Neural cell (in vitro differentiated cells): ENCODE results near the gene FRMD4A. TPM values are rescaled to one million over a fixed set of nuclear protein-coding genes. Genes with fewer than 3 reads are reported as not detected.

ENCODE experiments used
- H2AFZ ChIP-seq: fragments of 200-600, 300-800 bp; sonication (generic), shearing (Covaris generic); 2 replicates; pipeline ENCODE4 v1.6.0; 2014; ENCODE audit warnings: low read depth, mild to moderate bottlenecking, antibody characterized with exemption, low read length, moderate library complexity
- H3F3A ChIP-seq: fragments of 200-600 bp; shearing (Covaris generic); 2 replicates; pipeline ENCODE4 v1.6.1; 2016; ENCODE audit warnings: mild to moderate bottlenecking, moderate library complexity, mixed read lengths, antibody characterized with exemption, low read length; ENCODE audit not compliant: insufficient read depth, poor library complexity, severe bottlenecking
- H3K27ac ChIP-seq: fragments of 200-600, 300-800 bp; sonication (generic), shearing (Covaris generic); 2 replicates; pipeline ENCODE4 v1.5.1; 2014; ENCODE audit warnings: mild to moderate bottlenecking, low read length, moderate library complexity
- H3K27me3 ChIP-seq: fragments of 300-800, 200-600 bp; sonication (generic), shearing (Covaris generic); 2 replicates; pipeline ENCODE4 v1.6.0; 2014; ENCODE audit warnings: mild to moderate bottlenecking, low read depth, low read length, moderate library complexity; ENCODE audit not compliant: insufficient read depth
- H3K36me3 ChIP-seq: fragments of 300-800, 200-600 bp; sonication (generic), shearing (Covaris generic); 2 replicates; pipeline ENCODE4 v1.5.1; 2014; ENCODE audit warnings: mild to moderate bottlenecking, antibody characterized with exemption, low read length, moderate library complexity; ENCODE audit not compliant: insufficient read depth
- H3K4me2 ChIP-seq: fragments of 300-800, 200-600 bp; sonication (generic), shearing (Covaris generic); 2 replicates; pipeline ENCODE4 v1.6.0; 2014; ENCODE audit warnings: mild to moderate bottlenecking, low read length
- H3K4me3 ChIP-seq: fragments of 300-800, 200-600 bp; sonication (generic), shearing (Covaris generic); 2 replicates; pipeline ENCODE4 v1.5.1; 2014; ENCODE audit warnings: mild to moderate bottlenecking, low read length, moderate library complexity
- H3K79me2 ChIP-seq: fragments of 200-600 bp; shearing (Covaris generic); replicated peaks from 2 replicates; pipeline ENCODE4 v1.6.0; 2014; ENCODE audit warnings: mild to moderate bottlenecking, low read length, moderate library complexity; ENCODE audit not compliant: insufficient read depth
- H3K9ac ChIP-seq: fragments of 300-800, 200-600 bp; sonication (generic), shearing (Covaris generic); 2 replicates; pipeline ENCODE4 v1.6.1; 2016; ENCODE audit warnings: mild to moderate bottlenecking, low read length, mixed read lengths
- H3K9me2 ChIP-seq: fragments of 200-600 bp; shearing (Covaris generic); 2 replicates; pipeline ENCODE4 v1.6.1; 2016; ENCODE audit warnings: mild to moderate bottlenecking, low read length, mixed read lengths; ENCODE audit not compliant: insufficient read depth
- H3K9me3 ChIP-seq: fragments of 200-600, 300-800 bp; sonication (generic), shearing (Covaris generic); 2 replicates; pipeline ENCODE4 v1.6.1; 2016; ENCODE audit warnings: mild to moderate bottlenecking, mixed run types, low read length, moderate library complexity, mixed read lengths
- H4K20me1 ChIP-seq: fragments of 200-600 bp; shearing (Covaris generic); 2 replicates; pipeline ENCODE4 v1.6.1; 2016; ENCODE audit warnings: mild to moderate bottlenecking, mixed run types; ENCODE audit not compliant: insufficient read depth
- CTCF ChIP-seq: fragments of 450-650 bp; IDR thresholded peaks from 2 replicates; pipeline ENCODE4 v1.5.1; 2014; ENCODE audit warnings: antibody characterized with exemption, mild to moderate bottlenecking, moderate library complexity; ENCODE audit not compliant: poor library complexity, severe bottlenecking
- EP300 ChIP-seq: fragments of 450-650 bp; conservative IDR thresholded peaks from 2 replicates; pipeline ENCODE4 v1.6.1; 2014; ENCODE audit warnings: antibody characterized with exemption, mild to moderate bottlenecking, moderate library complexity; ENCODE audit not compliant: poor library complexity, severe bottlenecking
- EZH2 ChIP-seq: fragments of 200-600, 300-800 bp; shearing (Covaris generic), sonication (generic); IDR thresholded peaks from 2 replicates; pipeline ENCODE4 v1.6.1; 2014; ENCODE audit warnings: antibody characterized with exemption, low read length, borderline replicate concordance, mild to moderate bottlenecking; ENCODE audit not compliant: insufficient read depth, poor library complexity, severe bottlenecking
- MXI1 ChIP-seq: fragments of 450-650 bp; conservative IDR thresholded peaks from 2 replicates; pipeline ENCODE4 v1.6.1; 2014; ENCODE audit warnings: antibody characterized with exemption, mild to moderate bottlenecking; ENCODE audit not compliant: poor library complexity, severe bottlenecking
- POLR2AphosphoS5 ChIP-seq: IDR thresholded peaks from 2 replicates; pipeline ENCODE4 v1.6.1; 2012
- RAD21 ChIP-seq: fragments of 450-650 bp; conservative IDR thresholded peaks from 2 replicates; pipeline ENCODE4 v1.6.1; 2014; ENCODE audit warnings: antibody characterized with exemption, mild to moderate bottlenecking, moderate library complexity
- REST ChIP-seq: IDR thresholded peaks from 2 replicates; pipeline ENCODE4 v1.6.1; 2012; ENCODE audit warnings: borderline replicate concordance
- SMC3 ChIP-seq: fragments of 450-650 bp; conservative IDR thresholded peaks from 2 replicates; pipeline ENCODE4 v1.6.1; 2014; ENCODE audit warnings: antibody characterized with exemption, mild to moderate bottlenecking, moderate library complexity; ENCODE audit not compliant: poor library complexity
- TAF1 ChIP-seq: IDR thresholded peaks from 2 replicates; pipeline ENCODE4 v1.6.1; 2012; ENCODE audit warnings: low read depth
- polyA plus RNA-seq: library from polyadenylated mRNA; depleted of rRNA; stranded (reverse); fragments of >200 nt; gene quantifications from 2 replicates; pipeline ENCODE4 v1.2.3, GENCODE V29; 2014

The FRMD4A gene
- polyA plus RNA-seq, 1 donor from 2014 or later = 36.5 TPM

- Histone ChIP-seq H3K27me3 (no peaks in the 10 kb centered on the region), H2AFZ (no peak overlapping the region), H3K27ac (peak overlapping the region; percentile 46), H3F3A (no peaks in the 10 kb centered on the region), H3K9me3 (no peaks in the 10 kb centered on the region), H3K9me2 (no peaks in the 10 kb centered on the region), H3K79me2 (no peaks in the 10 kb centered on the region), H3K36me3 (no peaks in the 10 kb centered on the region), H3K4me3 (peak overlapping the region; percentile 34), H3K4me2 (no peak overlapping the region), H3K9ac (no peak overlapping the region), H4K20me1 (no peaks in the 10 kb centered on the region)
- TF ChIP-seq TAF1 = no peak
- TF ChIP-seq MXI1 = peak; percentile 45
- TF ChIP-seq POLR2AphosphoS5 = peak; percentile 52
- peak; percentile 60 for TF ChIP-seq EP300
These were observed 496.0 kb downstream of the FRMD4A start for GRCh38 chr10:13834581-13835286.

GRCh38 chr10:13831711-13832141 is 499.0 kb downstream of the FRMD4A start:
- Histone ChIP-seq H3K4me3 (no peak overlapping the region), H3K27me3 (no peaks in the 10 kb centered on the region), H3K4me2 (no peak overlapping the region), H4K20me1 (no peaks in the 10 kb centered on the region), H3K36me3 (no peaks in the 10 kb centered on the region), H3K9ac (no peak overlapping the region), H3F3A (no peaks in the 10 kb centered on the region), H3K27ac (no peak overlapping the region), H3K9me3 (no peaks in the 10 kb centered on the region), H2AFZ (no peak overlapping the region), H3K9me2 (no peaks in the 10 kb centered on the region), H3K79me2 (no peaks in the 10 kb centered on the region)
- TF ChIP-seq MXI1 (no peak), EZH2 (no peak), REST (no peak), SMC3 (no peak), TAF1 (no peak), POLR2AphosphoS5 (no peak), RAD21 (no peak), EP300 (no peak), CTCF (no peak)
